ENCODE measurements around the gene DRC1.

DRC1 gene

DNA sequence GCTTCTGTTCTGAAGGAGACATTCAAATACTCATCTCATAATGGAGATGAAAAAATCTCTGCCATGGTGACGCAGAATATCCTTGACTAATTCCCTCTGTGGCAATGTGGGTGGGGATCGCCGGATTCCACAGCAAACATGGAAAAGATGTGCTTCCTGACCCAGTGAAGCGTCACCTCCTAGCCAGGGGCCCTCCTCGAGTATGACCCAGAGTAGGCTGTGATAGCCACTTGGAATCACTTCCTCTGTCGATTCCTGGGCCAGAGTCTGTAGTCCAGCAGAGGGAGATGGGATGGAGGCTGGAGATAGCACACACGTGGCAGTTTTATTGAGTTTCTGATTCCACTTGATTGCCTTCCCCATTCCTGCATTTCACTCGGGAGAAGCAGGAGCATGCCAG lies 36.8 kb downstream of the DRC1 start:
- no peaks in the 10 kb centered on the region for H3K27me3 ChIP-seq (ENCODE audit: insufficient read depth, poor library complexity, severe bottlenecking)
- H3K27ac ChIP-seq (replicated peaks) = no peak overlapping the region
- no peak for DNase-seq (ENCODE audit: low read depth in 1 of 2, low spot score in 1 of 2)
- H3K4me3 ChIP-seq (replicated peaks; ENCODE audit: insufficient read depth, low read length) = no peak overlapping the region
- no peak for TF ChIP-seq GABPA (IDR thresholded peaks at IDR 0.05; ENCODE audit: low read depth)
- TF ChIP-seq, protein P1, sequence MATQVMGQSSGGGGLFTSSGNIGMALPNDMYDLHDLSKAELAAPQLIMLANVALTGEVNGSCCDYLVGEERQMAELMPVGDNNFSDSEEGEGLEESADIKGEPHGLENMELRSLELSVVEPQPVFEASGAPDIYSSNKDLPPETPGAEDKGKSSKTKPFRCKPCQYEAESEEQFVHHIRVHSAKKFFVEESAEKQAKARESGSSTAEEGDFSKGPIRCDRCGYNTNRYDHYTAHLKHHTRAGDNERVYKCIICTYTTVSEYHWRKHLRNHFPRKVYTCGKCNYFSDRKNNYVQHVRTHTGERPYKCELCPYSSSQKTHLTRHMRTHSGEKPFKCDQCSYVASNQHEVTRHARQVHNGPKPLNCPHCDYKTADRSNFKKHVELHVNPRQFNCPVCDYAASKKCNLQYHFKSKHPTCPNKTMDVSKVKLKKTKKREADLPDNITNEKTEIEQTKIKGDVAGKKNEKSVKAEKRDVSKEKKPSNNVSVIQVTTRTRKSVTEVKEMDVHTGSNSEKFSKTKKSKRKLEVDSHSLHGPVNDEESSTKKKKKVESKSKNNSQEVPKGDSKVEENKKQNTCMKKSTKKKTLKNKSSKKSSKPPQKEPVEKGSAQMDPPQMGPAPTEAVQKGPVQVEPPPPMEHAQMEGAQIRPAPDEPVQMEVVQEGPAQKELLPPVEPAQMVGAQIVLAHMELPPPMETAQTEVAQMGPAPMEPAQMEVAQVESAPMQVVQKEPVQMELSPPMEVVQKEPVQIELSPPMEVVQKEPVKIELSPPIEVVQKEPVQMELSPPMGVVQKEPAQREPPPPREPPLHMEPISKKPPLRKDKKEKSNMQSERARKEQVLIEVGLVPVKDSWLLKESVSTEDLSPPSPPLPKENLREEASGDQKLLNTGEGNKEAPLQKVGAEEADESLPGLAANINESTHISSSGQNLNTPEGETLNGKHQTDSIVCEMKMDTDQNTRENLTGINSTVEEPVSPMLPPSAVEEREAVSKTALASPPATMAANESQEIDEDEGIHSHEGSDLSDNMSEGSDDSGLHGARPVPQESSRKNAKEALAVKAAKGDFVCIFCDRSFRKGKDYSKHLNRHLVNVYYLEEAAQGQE (IDR thresholded peaks at IDR 0.05; ENCODE audit: insufficient replicate concordance, low read depth) = no peak
- TF ChIP-seq POLR2AphosphoS5 (IDR thresholded peaks at IDR 0.05; ENCODE audit: low read depth) = no peak
- no peak for TF ChIP-seq SPI1 (IDR thresholded peaks at IDR 0.05; ENCODE audit: borderline replicate concordance, low read depth)
- TF ChIP-seq, protein P2, sequence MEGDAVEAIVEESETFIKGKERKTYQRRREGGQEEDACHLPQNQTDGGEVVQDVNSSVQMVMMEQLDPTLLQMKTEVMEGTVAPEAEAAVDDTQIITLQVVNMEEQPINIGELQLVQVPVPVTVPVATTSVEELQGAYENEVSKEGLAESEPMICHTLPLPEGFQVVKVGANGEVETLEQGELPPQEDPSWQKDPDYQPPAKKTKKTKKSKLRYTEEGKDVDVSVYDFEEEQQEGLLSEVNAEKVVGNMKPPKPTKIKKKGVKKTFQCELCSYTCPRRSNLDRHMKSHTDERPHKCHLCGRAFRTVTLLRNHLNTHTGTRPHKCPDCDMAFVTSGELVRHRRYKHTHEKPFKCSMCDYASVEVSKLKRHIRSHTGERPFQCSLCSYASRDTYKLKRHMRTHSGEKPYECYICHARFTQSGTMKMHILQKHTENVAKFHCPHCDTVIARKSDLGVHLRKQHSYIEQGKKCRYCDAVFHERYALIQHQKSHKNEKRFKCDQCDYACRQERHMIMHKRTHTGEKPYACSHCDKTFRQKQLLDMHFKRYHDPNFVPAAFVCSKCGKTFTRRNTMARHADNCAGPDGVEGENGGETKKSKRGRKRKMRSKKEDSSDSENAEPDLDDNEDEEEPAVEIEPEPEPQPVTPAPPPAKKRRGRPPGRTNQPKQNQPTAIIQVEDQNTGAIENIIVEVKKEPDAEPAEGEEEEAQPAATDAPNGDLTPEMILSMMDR (IDR thresholded peaks at IDR 0.05; ENCODE audit: insufficient read depth, low read length) = no peak

DNA sequence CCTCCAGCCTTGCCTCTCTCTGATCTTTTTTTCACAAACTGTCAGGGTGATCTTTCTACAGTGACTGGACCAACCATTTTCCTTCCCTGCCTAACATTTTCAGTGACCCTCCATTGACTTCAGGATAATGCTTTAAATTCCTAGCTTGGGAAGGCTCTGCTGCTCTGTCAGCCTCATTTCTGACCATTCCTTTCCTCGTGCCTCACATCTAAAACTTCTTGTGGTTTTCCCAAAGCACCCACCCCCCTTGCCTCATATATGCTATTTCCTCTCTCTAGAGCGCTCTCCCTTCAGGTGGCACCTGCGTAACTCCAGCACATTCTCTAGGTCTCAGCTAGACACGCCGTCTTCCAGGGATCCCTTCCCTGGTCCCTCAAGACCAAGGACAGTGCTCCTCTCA lies 37.2 kb downstream of the DRC1 start:
- no peaks in the 10 kb centered on the region for H3K27me3 ChIP-seq (ENCODE audit: insufficient read depth, poor library complexity, severe bottlenecking)
- no peak overlapping the region for H3K27ac ChIP-seq (replicated peaks)
- no peak for DNase-seq (ENCODE audit: low read depth in 1 of 2, low spot score in 1 of 2)
- no peak overlapping the region for H3K4me3 ChIP-seq (replicated peaks; ENCODE audit: insufficient read depth, low read length)
- TF ChIP-seq SPI1 (IDR thresholded peaks at IDR 0.05; ENCODE audit: borderline replicate concordance, low read depth) = no peak
- TF ChIP-seq, protein P1 (IDR thresholded peaks at IDR 0.05; ENCODE audit: insufficient replicate concordance, low read depth) = no peak
- TF ChIP-seq, protein P2 (IDR thresholded peaks at IDR 0.05; ENCODE audit: insufficient read depth, low read length) = no peak
- no peak for TF ChIP-seq POLR2AphosphoS5 (IDR thresholded peaks at IDR 0.05; ENCODE audit: low read depth)
- TF ChIP-seq GABPA (IDR thresholded peaks at IDR 0.05; ENCODE audit: low read depth) = no peak

GRCh38 chr2:26442301-26442700 lies 40.6 kb downstream of the DRC1 start:
- no peak for DNase-seq (ENCODE audit: low read depth in 1 of 2, low spot score in 1 of 2)

More at GRCh38 chr2:26442301-26442700, 40.6 kb downstream of the DRC1 start:
- Histone ChIP-seq H3K4me3 (replicated peaks; ENCODE audit: insufficient read depth, low read length) (no peak overlapping the region), H3K27me3 (ENCODE audit: insufficient read depth, poor library complexity, severe bottlenecking) (no peaks in the 10 kb centered on the region), H3K27ac (replicated peaks) (no peak overlapping the region)
- TF ChIP-seq POLR2AphosphoS5 (IDR thresholded peaks at IDR 0.05; ENCODE audit: low read depth) (no peak), SPI1 (IDR thresholded peaks at IDR 0.05; ENCODE audit: borderline replicate concordance, low read depth) (no peak), GABPA (IDR thresholded peaks at IDR 0.05; ENCODE audit: low read depth) (no peak)
- TF ChIP-seq, protein P2 (IDR thresholded peaks at IDR 0.05; ENCODE audit: insufficient read depth, low read length) = no peak
- TF ChIP-seq, protein P1 (IDR thresholded peaks at IDR 0.05; ENCODE audit: insufficient replicate concordance, low read depth) = no peak

All from HL-60 (cell line).